DOHH2 (cell line): Measurements from ENCODE around the gene HTD2.

Source experiments
- H3F3A ChIP-seq: fragments of 200-600 bp; sonication (generic), shearing (Covaris generic); 2 replicates; pipeline ENCODE4 v1.6.0; 2016; ENCODE audit warnings: antibody characterized with exemption, mild to moderate bottlenecking; ENCODE audit not compliant: control insufficient read depth, insufficient read depth
- H3K27ac ChIP-seq: fragments of 200-600 bp; sonication (generic); 2 replicates; pipeline ENCODE4 v1.5.1; 2014; ENCODE audit warnings: low read depth, mild to moderate bottlenecking, low read length, moderate library complexity
- H3K27me3 ChIP-seq: fragments of 200-600 bp; sonication (generic); 2 replicates; pipeline ENCODE4 v1.6.1; 2014; ENCODE audit warnings: mild to moderate bottlenecking, low read length, mixed read lengths; ENCODE audit not compliant: control insufficient read depth
- H3K36me3 ChIP-seq: fragments of 200-600 bp; sonication (generic); 2 replicates; pipeline ENCODE4 v1.6.1; 2014; ENCODE audit warnings: mild to moderate bottlenecking, low read length, moderate library complexity, mixed read lengths; ENCODE audit not compliant: control insufficient read depth
- H3K4me1 ChIP-seq: fragments of 200-600 bp; sonication (generic); 2 replicates; pipeline ENCODE4 v1.6.1; 2014; ENCODE audit warnings: mild to moderate bottlenecking, low read length, mixed read lengths; ENCODE audit not compliant: control insufficient read depth
- H3K4me2 ChIP-seq: fragments of 200-600 bp; sonication (generic); 2 replicates; pipeline ENCODE4 v1.6.0; 2014; ENCODE audit warnings: mild to moderate bottlenecking, low read length, moderate library complexity
- H3K4me3 ChIP-seq: fragments of 200-600 bp; sonication (generic); 2 replicates; pipeline ENCODE4 v1.5.1; 2014; ENCODE audit warnings: mild to moderate bottlenecking, low read length, mixed read lengths
- H3K79me2 ChIP-seq: fragments of 200-600 bp; sonication (generic); 2 replicates; pipeline ENCODE4 v1.6.1; 2014; ENCODE audit warnings: mild to moderate bottlenecking, low read length, mixed read lengths; ENCODE audit not compliant: control insufficient read depth
- H3K9me2 ChIP-seq: fragments of 200-600 bp; sonication (generic); replicated peaks from 2 replicates; pipeline ENCODE4 v1.6.1; 2014; ENCODE audit warnings: mild to moderate bottlenecking, low read length, mixed read lengths; ENCODE audit not compliant: control insufficient read depth
- H3K9me3 ChIP-seq: fragments of 200-600 bp; sonication (generic); 2 replicates; pipeline ENCODE4 v1.6.1; 2014; ENCODE audit warnings: antibody characterized with exemption, low read length, mixed read lengths; ENCODE audit not compliant: control insufficient read depth, insufficient read depth
- H4K20me1 ChIP-seq: fragments of 200-600 bp; sonication (generic); 2 replicates; pipeline ENCODE4 v1.6.0; 2014; ENCODE audit warnings: low read depth, mild to moderate bottlenecking, antibody characterized with exemption, low read length, moderate library complexity; ENCODE audit not compliant: control insufficient read depth, insufficient read depth
- CTCF ChIP-seq: fragments of 200-600 bp; sonication (generic); IDR thresholded peaks from one replicate; pipeline ENCODE4 v1.5.1; 2014; ENCODE audit warnings: antibody characterized with exemption, mild to moderate bottlenecking, low read depth, low read length; ENCODE audit not compliant: poor library complexity, severe bottlenecking
- EZH2phosphoT487 ChIP-seq: fragments of 200-600 bp; sonication (generic); IDR thresholded peaks from 2 replicates; pipeline ENCODE4 v1.6.1; 2017; ENCODE audit warnings: borderline replicate concordance, mild to moderate bottlenecking, antibody characterized with exemption, low read length, moderate library complexity, mixed read lengths

Gene HTD2

GRCh38 chr3:58291671-58292338, 14.5 kb upstream of the HTD2 start:
- H3K4me1 ChIP-seq = peaks cover 4% of the 10 kb centered on the region; the same call in 1 of the 2 replicates
- H3F3A ChIP-seq = no peaks in the 10 kb centered on the region
- no peaks in the 10 kb centered on the region for H3K36me3 ChIP-seq
- TF ChIP-seq CTCF (no peak), EZH2phosphoT487 (no peak)
- H3K27me3 ChIP-seq = no peaks in the 10 kb centered on the region
- no peaks in the 10 kb centered on the region for H3K9me2 ChIP-seq
- H4K20me1 ChIP-seq = no peaks in the 10 kb centered on the region
- H3K79me2 ChIP-seq = no peaks in the 10 kb centered on the region
- no peak overlapping the region for H3K4me3 ChIP-seq
- no peaks in the 10 kb centered on the region for H3K9me3 ChIP-seq
- no peak overlapping the region for H3K4me2 ChIP-seq
- no peak overlapping the region for H3K27ac ChIP-seq

- H3K9me2 ChIP-seq = no peaks in the 10 kb centered on the region
Observed at GRCh38 chr3:58292866-58293265, 13.5 kb upstream of the HTD2 start.

GRCh38 chr3:58293516-58293915, 12.8 kb upstream of the HTD2 start:
- Histone ChIP-seq H3K4me3 (no peak overlapping the region), H3K9me3 (no peaks in the 10 kb centered on the region), H3K79me2 (no peaks in the 10 kb centered on the region), H3K4me2 (no peak overlapping the region), H3K27me3 (no peaks in the 10 kb centered on the region), H3K4me1 (peaks cover 4% of the 10 kb centered on the region; the same call in 1 of the 2 replicates), H3K27ac (no peak overlapping the region), H3F3A (no peaks in the 10 kb centered on the region), H3K9me2 (no peaks in the 10 kb centered on the region), H3K36me3 (no peaks in the 10 kb centered on the region), H4K20me1 (no peaks in the 10 kb centered on the region)
- TF ChIP-seq CTCF = no peak
- TF ChIP-seq EZH2phosphoT487 = no peak

More at GRCh38 chr3:58292866-58293265, 13.5 kb upstream of the HTD2 start:
- Histone ChIP-seq H4K20me1 (no peaks in the 10 kb centered on the region), H3K27ac (no peak overlapping the region), H3K9me3 (no peaks in the 10 kb centered on the region), H3K27me3 (no peaks in the 10 kb centered on the region), H3K79me2 (no peaks in the 10 kb centered on the region), H3K4me1 (peaks cover 4% of the 10 kb centered on the region; the same call in 1 of the 2 replicates), H3F3A (no peaks in the 10 kb centered on the region), H3K36me3 (no peaks in the 10 kb centered on the region), H3K4me2 (no peak overlapping the region), H3K4me3 (no peak overlapping the region)
- no peak for TF ChIP-seq CTCF
- TF ChIP-seq EZH2phosphoT487 = no peak
